Trophoblast cell (in vitro differentiated cells and primary cell): ENCODE measurements around the gene SLC25A15.

Experiments used
- DNase-seq, 2 donors: peaks; one replicate each; pipeline ENCODE4 v3.0.0-alpha.2; 2016
- H2AFZ ChIP-seq: 2 replicates; pipeline ENCODE4 v1.6.1; 2013; ENCODE audit warnings: low read length, moderate library complexity, mild to moderate bottlenecking; ENCODE audit not compliant: insufficient read depth, poor library complexity
- H2AK5ac ChIP-seq: 2 replicates; pipeline ENCODE4 v1.6.1; 2013; ENCODE audit warnings: mild to moderate bottlenecking, low read length
- H2BK120ac ChIP-seq: 2 replicates; pipeline ENCODE4 v1.6.1; 2013; ENCODE audit warnings: low read length, mild to moderate bottlenecking, moderate library complexity; ENCODE audit not compliant: insufficient read depth, poor library complexity
- H2BK12ac ChIP-seq: 2 replicates; pipeline ENCODE4 v1.6.1; 2013; ENCODE audit warnings: mild to moderate bottlenecking, low read length, moderate library complexity
- H2BK5ac ChIP-seq: 2 replicates; pipeline ENCODE4 v1.6.1; 2013; ENCODE audit warnings: low read length, low read depth, moderate library complexity, mild to moderate bottlenecking; ENCODE audit not compliant: poor library complexity
- H3K14ac ChIP-seq: 2 replicates; pipeline ENCODE4 v1.6.1; 2013; ENCODE audit warnings: mild to moderate bottlenecking, low read length
- H3K18ac ChIP-seq: 2 replicates; pipeline ENCODE4 v1.6.1; 2013; ENCODE audit warnings: mild to moderate bottlenecking, low read length
- H3K23ac ChIP-seq: 2 replicates; pipeline ENCODE4 v1.6.1; 2013; ENCODE audit warnings: low read length
- H3K27ac ChIP-seq: 2 replicates; pipeline ENCODE4 v1.5.1; 2013; ENCODE audit warnings: low read depth, mild to moderate bottlenecking, inconsistent platforms, low read length, moderate library complexity
- H3K27me3 ChIP-seq: 2 replicates; pipeline ENCODE4 v1.6.1; 2013; ENCODE audit warnings: inconsistent platforms, mild to moderate bottlenecking, low read length, moderate library complexity; ENCODE audit not compliant: insufficient read depth
- H3K36me3 ChIP-seq, 2 experiments: 1 replicate in 1 of 2; 2 replicates in 1 of 2; pipeline ENCODE4 v1.6.1; 2013; ENCODE audit warnings: low read length in 2 of 2, mild to moderate bottlenecking in 2 of 2, moderate library complexity in 1 of 2; ENCODE audit not compliant: insufficient read depth in 2 of 2, control insufficient read depth in 1 of 2
- H3K4ac ChIP-seq: 2 replicates; pipeline ENCODE4 v1.6.1; 2013; ENCODE audit warnings: low read depth, mild to moderate bottlenecking, low read length, moderate library complexity
- H3K4me1 ChIP-seq, 2 experiments: 1 replicate in 1 of 2; 2 replicates in 1 of 2; pipeline ENCODE4 v1.6.1; 2013; ENCODE audit warnings: low read length in 2 of 2, mild to moderate bottlenecking in 2 of 2, moderate library complexity in 1 of 2; ENCODE audit not compliant: insufficient read depth in 2 of 2, control insufficient read depth in 1 of 2
- H3K4me2 ChIP-seq: 2 replicates; pipeline ENCODE4 v1.6.1; 2013; ENCODE audit warnings: inconsistent platforms, mild to moderate bottlenecking, low read length, moderate library complexity
- H3K4me3 ChIP-seq: 2 replicates; pipeline ENCODE4 v1.5.1; 2013; ENCODE audit warnings: mild to moderate bottlenecking, low read depth, low read length, inconsistent platforms
- H3K79me1 ChIP-seq: one replicate; pipeline ENCODE4 v1.6.1; 2013; ENCODE audit warnings: low read length
- H3K79me2 ChIP-seq: 2 replicates; pipeline ENCODE4 v1.6.1; 2013; ENCODE audit warnings: low read length, mild to moderate bottlenecking; ENCODE audit not compliant: control insufficient read depth, insufficient read depth, poor library complexity
- H3K9ac ChIP-seq: 2 replicates; pipeline ENCODE4 v1.6.1; 2013; ENCODE audit warnings: mild to moderate bottlenecking, low read length
- H3K9me3 ChIP-seq: 2 replicates; pipeline ENCODE4 v1.6.1; 2013; ENCODE audit warnings: low read depth, mild to moderate bottlenecking, control low read depth, inconsistent platforms, low read length; ENCODE audit not compliant: insufficient read depth
- H4K12ac ChIP-seq: 2 replicates; pipeline ENCODE4 v1.6.1; 2013; ENCODE audit warnings: low read depth, mild to moderate bottlenecking, low read length, moderate library complexity
- H4K8ac ChIP-seq: 2 replicates; pipeline ENCODE4 v1.6.1; 2013; ENCODE audit warnings: low read depth, mild to moderate bottlenecking, low read length, moderate library complexity
- H4K91ac ChIP-seq: one replicate; pipeline ENCODE4 v1.6.1; 2013; ENCODE audit warnings: low read depth, mild to moderate bottlenecking, low read length, moderate library complexity
- WGBS: extraction: QIAGEN DNeasy Blood & Tissue Kit; methylation state at CpG from one replicate; pipeline ENCODE4 v1.1.7; 2013; ENCODE audit warnings: missing lambda C conversion rate; ENCODE audit not compliant: insufficient read length, insufficient coverage; ENCODE audit errors: extremely low coverage; 5-methylcytosine and 5-hydroxymethylcytosine counted together

SLC25A15 gene

DNA sequence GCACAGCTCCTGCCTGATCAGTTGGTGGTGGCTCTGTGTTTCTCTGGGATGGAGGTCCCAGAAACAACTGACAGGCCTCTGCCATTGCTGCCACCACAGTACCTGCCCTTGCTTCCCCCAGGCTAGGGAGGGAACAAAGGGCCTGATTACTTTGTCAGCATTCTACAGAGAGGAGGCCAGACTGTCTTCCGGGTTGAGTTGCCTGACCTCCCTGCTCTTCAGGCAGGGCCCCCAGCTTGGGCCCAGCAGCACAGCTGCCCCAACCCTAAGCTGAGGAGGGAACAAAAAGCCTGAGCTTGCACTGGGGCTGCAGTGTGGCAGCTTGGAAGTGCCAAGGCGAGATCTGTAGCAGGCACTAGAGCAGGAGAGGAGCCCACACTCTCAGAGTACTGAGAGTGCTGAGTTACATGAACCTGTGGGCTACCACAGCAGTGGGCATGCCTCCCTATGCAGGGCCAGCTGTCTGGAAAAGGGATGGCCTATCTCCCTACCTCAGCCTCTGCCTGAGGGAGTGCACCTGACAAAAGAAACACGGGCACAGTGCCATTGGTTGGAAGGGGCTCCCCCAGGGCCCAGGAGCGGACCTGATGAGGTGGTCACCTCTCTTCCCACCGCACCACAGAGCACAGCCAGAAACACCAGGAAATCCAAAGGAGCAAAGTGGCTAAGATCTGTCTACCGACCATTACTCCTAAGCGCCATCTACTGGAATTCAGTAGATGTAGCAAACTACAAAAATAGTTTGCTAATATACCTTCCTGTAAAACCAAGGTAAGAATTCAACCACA, 24.4 kb downstream of the SLC25A15 start:
- WGBS, result no CpG with 5 or more reads among the region's 7 CpGs
- Histone ChIP-seq H3K79me2 (no peaks in the 10 kb centered on the region), H3K4ac (no peak overlapping the region)

DNA sequence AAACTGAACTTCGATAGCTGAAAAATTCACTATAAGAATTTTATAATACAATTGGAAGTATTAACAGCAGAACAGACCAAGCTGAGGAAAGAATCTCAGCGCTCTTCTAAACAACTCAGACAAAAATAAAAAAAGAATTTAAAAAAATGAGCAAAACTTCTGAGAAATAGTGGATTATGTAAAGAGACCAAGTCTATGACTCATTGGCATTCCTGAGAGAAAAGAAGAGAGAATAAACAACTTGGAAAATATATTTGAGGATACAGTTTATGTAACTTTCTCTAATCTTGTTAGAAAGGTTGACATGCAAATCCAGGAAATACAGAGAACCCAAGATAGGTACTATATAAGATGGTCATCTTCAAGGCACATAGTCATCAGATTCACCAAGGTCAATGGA, 25.4 kb downstream of the SLC25A15 start:
- Histone ChIP-seq H3K23ac (no peak overlapping the region), H2BK12ac (no peak overlapping the region), H3K4me2 (no peak overlapping the region), H3K9ac (no peak overlapping the region), H3K79me1 (no peaks in the 10 kb centered on the region), H2AK5ac (no peak overlapping the region), H4K91ac (no peak overlapping the region), H3K4ac (no peak overlapping the region), H3K18ac (no peak overlapping the region), H2BK120ac (no peak overlapping the region), H3K4me1 (no peaks in the 10 kb centered on the region), H2BK5ac (no peak overlapping the region), H4K12ac (no peak overlapping the region), H3K79me2 (no peaks in the 10 kb centered on the region), H3K9me3 (peaks cover 5% of the 10 kb centered on the region), H3K27me3 (no peaks in the 10 kb centered on the region), H2AFZ (no peak overlapping the region), H4K8ac (no peak overlapping the region), H3K14ac (no peak overlapping the region), H3K36me3 (peaks cover 9 to 10% of the 10 kb centered on the region in 2 experiments), H3K27ac (no peak overlapping the region), H3K4me3 (no peak overlapping the region)
- no CpG with 5 or more reads among the region's 2 CpGs for WGBS
- no peak for DNase-seq

More for the DNA sequence above, 24.4 kb downstream of the SLC25A15 start:
- no peak overlapping the region for H3K9ac ChIP-seq
- no peak overlapping the region for H3K23ac ChIP-seq
- no peaks in the 10 kb centered on the region for H3K27me3 ChIP-seq
- peaks cover 9 to 14% of the 10 kb centered on the region in 2 experiments for H3K36me3 ChIP-seq
- H2BK5ac ChIP-seq, result no peak overlapping the region
- H4K91ac ChIP-seq, result no peak overlapping the region
- H3K4me3 ChIP-seq, result no peak overlapping the region
- H2AFZ ChIP-seq, result no peak overlapping the region
- no peak overlapping the region for H2BK12ac ChIP-seq
- H4K12ac ChIP-seq, result no peak overlapping the region
- no peak overlapping the region for H3K14ac ChIP-seq
- H3K4me1 ChIP-seq, result no peaks in the 10 kb centered on the region
- H4K8ac ChIP-seq, result peak overlapping the region; percentile 20
- peak in 1 of 2 donors; percentile 40 for DNase-seq
- no peak overlapping the region for H2BK120ac ChIP-seq
- H3K4me2 ChIP-seq, result no peak overlapping the region
- H3K18ac ChIP-seq, result no peak overlapping the region
- H3K27ac ChIP-seq, result no peak overlapping the region
- H2AK5ac ChIP-seq, result no peak overlapping the region
- H3K79me1 ChIP-seq, result no peaks in the 10 kb centered on the region
- H3K9me3 ChIP-seq, result peaks cover 5% of the 10 kb centered on the region

DNA sequence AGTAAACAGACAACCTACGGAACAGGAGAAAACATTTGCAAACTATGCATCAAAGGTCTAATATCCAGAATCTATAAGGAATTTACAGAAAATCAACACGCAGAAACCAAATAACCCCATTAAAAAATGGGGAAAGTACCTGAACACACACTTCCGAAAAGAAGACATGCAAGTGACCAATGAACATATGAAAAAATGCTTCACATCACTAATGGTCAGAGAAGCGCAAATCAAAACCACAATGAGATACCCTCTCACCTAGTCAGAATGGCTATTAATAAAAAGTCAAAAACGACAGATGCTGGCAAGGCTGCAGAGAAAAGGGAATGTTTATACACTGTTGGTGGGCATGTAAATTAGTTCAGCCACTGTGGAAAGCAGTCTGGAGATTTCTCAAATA, 29.5 kb downstream of the SLC25A15 start:
- DNase-seq, result no peak
- H3K4ac ChIP-seq, result no peak overlapping the region
- H3K79me1 ChIP-seq, result no peaks in the 10 kb centered on the region
- H3K14ac ChIP-seq, result no peak overlapping the region
- H2AFZ ChIP-seq, result no peak overlapping the region
- no peak overlapping the region for H3K27ac ChIP-seq
- no peak overlapping the region for H2AK5ac ChIP-seq
- no peak overlapping the region for H2BK120ac ChIP-seq
- no peaks in the 10 kb centered on the region for H3K79me2 ChIP-seq
- H3K9me3 ChIP-seq, result peaks cover 2% of the 10 kb centered on the region
- no peak overlapping the region for H3K23ac ChIP-seq
- H3K9ac ChIP-seq, result no peak overlapping the region
- H3K4me2 ChIP-seq, result no peak overlapping the region
- no peak overlapping the region for H3K4me3 ChIP-seq
- H4K12ac ChIP-seq, result no peak overlapping the region
- no peaks in the 10 kb centered on the region for H3K36me3 ChIP-seq
- no peak overlapping the region for H3K18ac ChIP-seq
- no peak overlapping the region for H2BK12ac ChIP-seq
- no peaks in the 10 kb centered on the region for H3K27me3 ChIP-seq
- WGBS, result no CpG with 5 or more reads among the region's 5 CpGs
- H2BK5ac ChIP-seq, result no peak overlapping the region
- no peak overlapping the region for H4K91ac ChIP-seq
- no peaks in the 10 kb centered on the region for H3K4me1 ChIP-seq
- H4K8ac ChIP-seq, result no peak overlapping the region

DNA sequence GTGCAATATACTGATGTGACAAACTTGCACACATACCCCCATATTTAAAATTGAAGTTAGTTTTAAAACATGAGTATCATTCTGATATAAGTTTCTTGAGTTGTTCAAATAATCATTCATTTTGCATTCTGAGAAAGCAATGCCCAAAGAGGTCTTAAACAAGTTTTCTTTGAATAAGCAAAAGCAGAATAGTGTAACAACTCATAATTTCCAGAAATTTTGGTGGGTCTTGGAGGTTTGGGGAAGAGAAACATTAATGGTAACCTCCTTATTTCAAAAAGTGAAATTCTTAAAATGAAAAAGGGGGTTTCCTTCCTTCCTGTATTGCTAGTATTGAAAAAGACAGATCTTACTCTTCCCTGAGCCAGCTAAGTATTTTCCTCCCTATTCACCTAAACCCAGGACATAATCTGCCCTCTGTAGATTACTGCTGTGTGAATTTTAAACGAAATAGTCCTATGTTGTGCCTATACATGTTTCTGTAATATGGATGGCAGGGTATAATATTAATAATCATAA, 30.4 kb downstream of the SLC25A15 start:
- no peaks in the 10 kb centered on the region for H3K9me3 ChIP-seq

More for the DNA sequence above, 30.4 kb downstream of the SLC25A15 start:
- H4K91ac ChIP-seq, result no peak overlapping the region
- H2BK12ac ChIP-seq, result no peak overlapping the region
- H3K4ac ChIP-seq, result no peak overlapping the region
- H4K8ac ChIP-seq, result no peak overlapping the region
- no peak overlapping the region for H3K14ac ChIP-seq
- H3K4me2 ChIP-seq, result no peak overlapping the region
- no CpG with 5 or more reads among the region's 1 CpG for WGBS
- no peaks in the 10 kb centered on the region for H3K4me1 ChIP-seq
- H3K79me2 ChIP-seq, result no peaks in the 10 kb centered on the region
- H3K23ac ChIP-seq, result no peak overlapping the region
- H3K27ac ChIP-seq, result no peak overlapping the region
- H3K36me3 ChIP-seq, result no peaks in the 10 kb centered on the region
- no peak overlapping the region for H3K18ac ChIP-seq
- H4K12ac ChIP-seq, result no peak overlapping the region
- no peak for DNase-seq
- no peaks in the 10 kb centered on the region for H3K27me3 ChIP-seq
- H2BK5ac ChIP-seq, result no peak overlapping the region
- H3K9ac ChIP-seq, result no peak overlapping the region
- H2AFZ ChIP-seq, result no peak overlapping the region
- no peak overlapping the region for H2BK120ac ChIP-seq
- no peak overlapping the region for H2AK5ac ChIP-seq
- H3K79me1 ChIP-seq, result no peaks in the 10 kb centered on the region
- no peak overlapping the region for H3K4me3 ChIP-seq
